Endothelial cell of umbilical vein (primary cell): Measurements from ENCODE around the gene ZMIZ1. TPM values are rescaled to one million over a fixed set of nuclear protein-coding genes. Genes with fewer than 3 reads are reported as not detected.
"Not testable (repeated sequence)": the region's sequence is repeated elsewhere in the genome, so short reads cannot be mapped to it uniquely, and the experiment has no call there.

Experiments used
- BruUV-seq: library from RNA; stranded (reverse); fragments of 400-500 nt; replicated peaks from 2 replicates; lab custom pipeline; 2021; lab: Mats Ljungman, UMichigan
- CTCF ChIA-PET: fragments of 300-600, 350-600 bp; sonication (Branson Sonifier 250); formaldehyde crosslinking; loops from one replicate; lab custom pipeline; 2021; ENCODE audit warnings: antibody characterized with exemption, inconsistent platforms; lab: Charles Lee
- POLR2A ChIA-PET: fragments of 300-600, 350-600 bp; sonication (Branson Sonifier 250); formaldehyde crosslinking; loops from one replicate; lab custom pipeline; 2021; ENCODE audit warnings: antibody characterized with exemption, inconsistent platforms; lab: Charles Lee
- DNase-seq: peaks from one replicate; pipeline ENCODE4 v3.0.0-alpha.2; 2011; ENCODE audit warnings: low read depth, low spot score
- FAIRE-seq: peaks from 2 replicates; lab custom pipeline; 2011; peaks lifted over from hg19 to GRCh38; lab: Jason Lieb, UNC
- H2AFZ ChIP-seq: 2 replicates; pipeline ENCODE4 v1.6.0; 2012; ENCODE audit warnings: low read depth, low read length, control low read depth, inconsistent platforms
- H3K27ac ChIP-seq: 2 replicates; pipeline ENCODE4 v1.5.1; 2011; ENCODE audit warnings: low read depth, mild to moderate bottlenecking, control low read depth, low read length, moderate library complexity; ENCODE audit not compliant: insufficient read depth
- H3K27me3 ChIP-seq, 2 experiments: 2 replicates each; pipeline versions ENCODE4 v1.6.0 to v1.6.1; 2011; ENCODE audit warnings: low read length in 2 of 2, mixed read lengths in 1 of 2; ENCODE audit not compliant: control insufficient read depth in 2 of 2, insufficient read depth in 2 of 2
- H3K36me3 ChIP-seq, 2 experiments: 2 replicates in 1 of 2; 3 replicates in 1 of 2; pipeline ENCODE4 v1.5.1; 2011; ENCODE audit warnings: low read length in 2 of 2, mild to moderate bottlenecking in 1 of 2, moderate library complexity in 1 of 2; ENCODE audit not compliant: control insufficient read depth in 2 of 2, insufficient read depth in 2 of 2; ENCODE audit errors: extremely low read depth in 1 of 2
- H3K4me1 ChIP-seq: 3 replicates; pipeline ENCODE4 v1.5.1; 2011; ENCODE audit warnings: mild to moderate bottlenecking, low read length; ENCODE audit not compliant: control insufficient read depth, insufficient read depth; ENCODE audit errors: extremely low read depth
- H3K4me2 ChIP-seq: 2 replicates; pipeline ENCODE4 v1.6.1; 2011; ENCODE audit warnings: low read length, control low read depth, mixed read lengths; ENCODE audit not compliant: insufficient read depth
- H3K4me3 ChIP-seq, 3 experiments: fragments of 200-600 bp in 1 of 3; sonication (generic), shearing (Covaris generic) in 1 of 3; replicated peaks in 1 of 3; 2 replicates each; pipeline ENCODE4 v1.5.1; 2011 to 2016; ENCODE audit warnings: control low read depth in 3 of 3, low read length in 3 of 3, mild to moderate bottlenecking in 2 of 3, inconsistent platforms in 1 of 3, low read depth in 1 of 3, moderate library complexity in 1 of 3; ENCODE audit not compliant: insufficient read depth in 1 of 3
- H3K79me2 ChIP-seq: 2 replicates; pipeline ENCODE4 v1.6.0; 2012; ENCODE audit warnings: low read length, inconsistent platforms; ENCODE audit not compliant: control insufficient read depth, insufficient read depth
- H3K9ac ChIP-seq: replicated peaks from 2 replicates; pipeline ENCODE3; 2011; ENCODE audit warnings: low read length, control low read depth; ENCODE audit not compliant: insufficient read depth; ENCODE audit errors: extremely low read depth
- H3K9me1 ChIP-seq: replicated peaks from 3 replicates; pipeline ENCODE4 v1.6.0; 2011; ENCODE audit warnings: mild to moderate bottlenecking, low read length; ENCODE audit not compliant: control insufficient read depth, insufficient read depth; ENCODE audit errors: extremely low read depth
- H3K9me3 ChIP-seq: replicated peaks from 2 replicates; pipeline ENCODE4 v1.5.1; 2012; ENCODE audit warnings: low read length, inconsistent platforms; ENCODE audit not compliant: control insufficient read depth, insufficient read depth
- H4K20me1 ChIP-seq: replicated peaks from 2 replicates; pipeline ENCODE3; 2011; ENCODE audit warnings: mild to moderate bottlenecking, low read length; ENCODE audit not compliant: control insufficient read depth, insufficient read depth; ENCODE audit errors: extremely low read depth
- EZH2 ChIP-seq: IDR thresholded peaks from 2 replicates; pipeline ENCODE4 v1.6.1; 2012; ENCODE audit warnings: borderline replicate concordance, low read depth, mild to moderate bottlenecking, moderate library complexity, low read length, inconsistent platforms; ENCODE audit not compliant: severe bottlenecking
- FOS ChIP-seq: IDR thresholded peaks from 2 replicates; pipeline ENCODE4 v1.6.1; 2011; ENCODE audit warnings: mild to moderate bottlenecking, low read length, moderate library complexity, borderline replicate concordance; ENCODE audit not compliant: insufficient read depth
- GATA2 ChIP-seq: IDR thresholded peaks from 2 replicates; pipeline ENCODE4 v1.7.0; 2011; ENCODE audit warnings: low read depth, mild to moderate bottlenecking, moderate library complexity, mixed read lengths, low read length; ENCODE audit not compliant: insufficient read length, insufficient read depth
- JUN ChIP-seq: IDR thresholded peaks from 2 replicates; pipeline ENCODE4 v1.6.1; 2011; ENCODE audit warnings: borderline replicate concordance, low read depth; ENCODE audit not compliant: insufficient read length, insufficient read depth
- MYC ChIP-seq: IDR thresholded peaks from one replicate; pipeline ENCODE4 v1.6.1; 2011; ENCODE audit warnings: mild to moderate bottlenecking, low read depth, low read length
- POLR2A ChIP-seq: IDR thresholded peaks from 2 replicates; pipeline ENCODE4 v1.6.1; 2012; ENCODE audit warnings: low read depth, mild to moderate bottlenecking, control low read depth, low read length
- POLR2AphosphoS5 ChIP-seq: IDR thresholded peaks from 2 replicates; pipeline ENCODE4 v1.6.1; 2012; ENCODE audit warnings: low read depth, mild to moderate bottlenecking, control low read depth, low read length, moderate library complexity; ENCODE audit not compliant: insufficient read depth
- dilution Hi-C: fragments of 300-500 bp; cut with MboI; formaldehyde crosslinking; loops from one replicate; pipeline ENCODE4 v1.15.0; 2019; ENCODE audit warnings: low sequenced_read_pairs; ENCODE audit not compliant: extremely low pct_ligation_motif_present
- intact Hi-C: fragments of 100-400 bp; cut with micrococcal nuclease; formaldehyde crosslinking; loops from one replicate; pipeline ENCODE4 v1.10.0; 2022
- polyA plus RNA-seq, 4 experiments: library from polyadenylated mRNA; depleted of rRNA in 3 of 4; stranded (reverse) in 3 of 4; unstranded in 1 of 4; fragments of >200 nt; gene quantifications; 2 replicates each; pipeline versions ENCODE4 v1.2.1 to v1.2.3, GENCODE V29; 2011 to 2012; ENCODE audit warnings: missing spikeins in 1 of 4
- total RNA-seq: library from RNA; stranded (reverse); gene quantifications from 2 replicates; pipeline ENCODE4 v1.2.3, GENCODE V29; 2021
- TF ChIP-seq, protein P1 (sequence below): IDR thresholded peaks from 2 replicates; pipeline ENCODE4 v1.6.1; 2011; ENCODE audit not compliant: insufficient read depth, insufficient read length
- TF ChIP-seq, protein P2 (sequence below), 2 donors: IDR thresholded peaks; 1 replicate in 1 of 2; 2 replicates in 1 of 2; pipeline ENCODE4 v1.5.1; 2011; ENCODE audit warnings: low read length in 2 of 2, mild to moderate bottlenecking in 2 of 2, moderate library complexity in 2 of 2, control low read depth in 1 of 2, inconsistent platforms in 1 of 2, low read depth in 1 of 2; ENCODE audit not compliant: insufficient read depth in 1 of 2; ENCODE audit errors: extremely low read depth in 1 of 2

The ZMIZ1 gene
- total and polyA plus RNA-seq, 2 donors (not counting 3 experiments of a cell fraction or from before 2014, with no cell fraction given) = 12.5 to 46.7 TPM

GRCh38 chr10:79331709-79332108 lies 262.9 kb downstream of the ZMIZ1 start:
- no peaks in the 10 kb centered on the region for H3K79me2 ChIP-seq
- ChIA-PET CTCF (no interaction called here), POLR2A (no interaction called here)
- H3K4me3 ChIP-seq = no peak overlapping the region
- H3K9me1 ChIP-seq = no peaks in the 10 kb centered on the region
- no peak overlapping the region for H3K9ac ChIP-seq
- TF ChIP-seq GATA2 (no peak), EZH2 (no peak), JUN (no peak), MYC (no peak), POLR2A (no peak), FOS (no peak), POLR2AphosphoS5 (no peak)
- TF ChIP-seq, protein P1, sequence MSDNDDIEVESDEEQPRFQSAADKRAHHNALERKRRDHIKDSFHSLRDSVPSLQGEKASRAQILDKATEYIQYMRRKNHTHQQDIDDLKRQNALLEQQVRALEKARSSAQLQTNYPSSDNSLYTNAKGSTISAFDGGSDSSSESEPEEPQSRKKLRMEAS = no peak
- TF ChIP-seq, protein P2, sequence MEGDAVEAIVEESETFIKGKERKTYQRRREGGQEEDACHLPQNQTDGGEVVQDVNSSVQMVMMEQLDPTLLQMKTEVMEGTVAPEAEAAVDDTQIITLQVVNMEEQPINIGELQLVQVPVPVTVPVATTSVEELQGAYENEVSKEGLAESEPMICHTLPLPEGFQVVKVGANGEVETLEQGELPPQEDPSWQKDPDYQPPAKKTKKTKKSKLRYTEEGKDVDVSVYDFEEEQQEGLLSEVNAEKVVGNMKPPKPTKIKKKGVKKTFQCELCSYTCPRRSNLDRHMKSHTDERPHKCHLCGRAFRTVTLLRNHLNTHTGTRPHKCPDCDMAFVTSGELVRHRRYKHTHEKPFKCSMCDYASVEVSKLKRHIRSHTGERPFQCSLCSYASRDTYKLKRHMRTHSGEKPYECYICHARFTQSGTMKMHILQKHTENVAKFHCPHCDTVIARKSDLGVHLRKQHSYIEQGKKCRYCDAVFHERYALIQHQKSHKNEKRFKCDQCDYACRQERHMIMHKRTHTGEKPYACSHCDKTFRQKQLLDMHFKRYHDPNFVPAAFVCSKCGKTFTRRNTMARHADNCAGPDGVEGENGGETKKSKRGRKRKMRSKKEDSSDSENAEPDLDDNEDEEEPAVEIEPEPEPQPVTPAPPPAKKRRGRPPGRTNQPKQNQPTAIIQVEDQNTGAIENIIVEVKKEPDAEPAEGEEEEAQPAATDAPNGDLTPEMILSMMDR (IDR thresholded peaks at IDR 0.05; ENCODE audit: extremely low read depth in 1 of 2, insufficient read depth in 1 of 2, low read depth in 1 of 2, low read length in 2 of 2) = no peak
- H3K4me2 ChIP-seq = no peak overlapping the region
- no peak overlapping the region for H3K27ac ChIP-seq
- H3K36me3 ChIP-seq = no peaks in the 10 kb centered on the region
- DNase-seq = no peak
- intact Hi-C loops (no loop called here), dilution Hi-C loops (no loop called here)
- no peak overlapping the region for H2AFZ ChIP-seq
- peaks cover 0 to 2% of the 10 kb centered on the region in 2 experiments for H3K27me3 ChIP-seq
- H3K9me3 ChIP-seq = no peaks in the 10 kb centered on the region
- H4K20me1 ChIP-seq = no peaks in the 10 kb centered on the region
- no peak for FAIRE-seq
- no peaks in the 10 kb centered on the region for H3K4me1 ChIP-seq
- BruUV-seq = no TSS peak

- H3K4me3 ChIP-seq, H3K27ac ChIP-seq, H3K4me1 ChIP-seq, intact Hi-C loops, H3K4me2 ChIP-seq, dilution Hi-C loops, H3K27me3 ChIP-seq, H3K36me3 ChIP-seq, H3K9me3 ChIP-seq, H2AFZ ChIP-seq, DNase-seq, H3K9ac ChIP-seq, H3K79me2 ChIP-seq, FAIRE-seq, BruUV-seq, H3K9me1 ChIP-seq, POLR2A ChIA-PET, H4K20me1 ChIP-seq: not testable (repeated sequence)
- CTCF ChIA-PET = interaction anchor here (1.0 kb wide), 1 partner anchor 12 kb away, joined by 3 read pairs; no protein-coding TSS in a partner anchor
Measured at GRCh38 chr10:79332610-79333315, 264.0 kb downstream of the ZMIZ1 start.
